ENCODE data around the gene FSD1L. TPM values are rescaled to one million over a fixed set of nuclear protein-coding genes. Genes with fewer than 3 reads are reported as not detected.

FSD1L gene
- total RNA-seq, 6 experiments from 2014 or later, result 0.46 to 2.0 (median 1.3) TPM

- WGBS (ENCODE audit: insufficient coverage, low coverage, low lambda C conversion rate, missing lambda C conversion rate), result 45% methylated on average over 8 of the region's 9 CpGs
- peak overlapping the region in 1 of 3 donors; percentile 72 for H3K27ac ChIP-seq
- no peaks in the 10 kb centered on the region for H3K27me3 ChIP-seq
- no peak for TF ChIP-seq POLR2A (IDR thresholded peaks at IDR 0.05)
- TF ChIP-seq CTCF (IDR thresholded peaks at IDR 0.05), result no peak
- intact Hi-C loops (cut with DNase I), result no loop called here
- no peaks in the 10 kb centered on the region for H3K9me3 ChIP-seq
- H3K36me3 ChIP-seq, result no peaks in the 10 kb centered on the region
- ATAC-seq, result peak in 3 of 4 donors; percentile 6 to 42 (median 12)
- no peak overlapping the region for H3K4me3 ChIP-seq
- H3K4me1 ChIP-seq, result peaks cover 0 to 27% (median 10%) of the 10 kb centered on the region in 4 donors
- DNase-seq, result no peak
Observed at GRCh38 chr9:105431424-105432246, 16.2 kb upstream of the FSD1L start.

GRCh38 chr9:105432247-105432842 is 15.5 kb upstream of the FSD1L start:
- no peak for TF ChIP-seq CTCF (IDR thresholded peaks at IDR 0.05)
- no peak for TF ChIP-seq POLR2A (IDR thresholded peaks at IDR 0.05)
- no peak overlapping the region for H3K4me3 ChIP-seq
- H3K9me3 ChIP-seq, result no peaks in the 10 kb centered on the region
- peaks cover 0 to 27% (median 11%) of the 10 kb centered on the region in 4 donors for H3K4me1 ChIP-seq
- no peaks in the 10 kb centered on the region for H3K27me3 ChIP-seq
- DNase-seq (no peak), ATAC-seq (peak; percentile 76 to 91 (median 88))
- 30% methylated on average over 2 of the region's 2 CpGs for WGBS (ENCODE audit: insufficient coverage, low coverage, low lambda C conversion rate, missing lambda C conversion rate)
- intact Hi-C loops (cut with DNase I), result no loop called here
- no peaks in the 10 kb centered on the region for H3K36me3 ChIP-seq
- peak overlapping the region in 1 of 3 donors; percentile 72 for H3K27ac ChIP-seq

- H3K36me3 ChIP-seq, result no peaks in the 10 kb centered on the region
- H3K4me1 ChIP-seq, result peaks cover 0 to 40% (median 14%) of the 10 kb centered on the region in 4 donors
- intact Hi-C loops (cut with DNase I), result no loop called here
- 70% methylated on average over 2 of the region's 3 CpGs for WGBS (ENCODE audit: insufficient coverage, low coverage, low lambda C conversion rate, missing lambda C conversion rate)
- ATAC-seq, result no peak
- no peak for DNase-seq
- TF ChIP-seq POLR2A (IDR thresholded peaks at IDR 0.05) (no peak), CTCF (IDR thresholded peaks at IDR 0.05) (no peak)
- H3K4me3 ChIP-seq, result no peak overlapping the region
- H3K27ac ChIP-seq, result no peak overlapping the region
- no peaks in the 10 kb centered on the region for H3K27me3 ChIP-seq
- no peaks in the 10 kb centered on the region for H3K9me3 ChIP-seq
Observed at GRCh38 chr9:105435453-105435852, 12.4 kb upstream of the FSD1L start.

GRCh38 chr9:105436783-105437182 is 11.1 kb upstream of the FSD1L start:
- no peaks in the 10 kb centered on the region for H3K9me3 ChIP-seq
- ATAC-seq (no peak), DNase-seq (no peak)
- 65% methylated on average over 4 of the region's 4 CpGs for WGBS (ENCODE audit: insufficient coverage, low coverage, low lambda C conversion rate, missing lambda C conversion rate)
- H3K36me3 ChIP-seq, result no peaks in the 10 kb centered on the region
- TF ChIP-seq POLR2A (IDR thresholded peaks at IDR 0.05) (no peak), CTCF (IDR thresholded peaks at IDR 0.05) (no peak)
- peaks cover 0 to 43% (median 13%) of the 10 kb centered on the region in 4 donors for H3K4me1 ChIP-seq
- H3K27me3 ChIP-seq, result no peaks in the 10 kb centered on the region
- intact Hi-C loops (cut with DNase I), result no loop called here
- H3K27ac ChIP-seq, result no peak overlapping the region
- no peak overlapping the region for H3K4me3 ChIP-seq
